Raji (cell line): Measurements from ENCODE around the gene ARL13A.

Experiments used
- POLR2A ChIP-seq: IDR thresholded peaks from 2 replicates; pipeline ENCODE4 v1.6.1; 2011; ENCODE audit warnings: low read depth, low read length, control low read depth; ENCODE audit not compliant: insufficient read depth

The ARL13A gene

DNA sequence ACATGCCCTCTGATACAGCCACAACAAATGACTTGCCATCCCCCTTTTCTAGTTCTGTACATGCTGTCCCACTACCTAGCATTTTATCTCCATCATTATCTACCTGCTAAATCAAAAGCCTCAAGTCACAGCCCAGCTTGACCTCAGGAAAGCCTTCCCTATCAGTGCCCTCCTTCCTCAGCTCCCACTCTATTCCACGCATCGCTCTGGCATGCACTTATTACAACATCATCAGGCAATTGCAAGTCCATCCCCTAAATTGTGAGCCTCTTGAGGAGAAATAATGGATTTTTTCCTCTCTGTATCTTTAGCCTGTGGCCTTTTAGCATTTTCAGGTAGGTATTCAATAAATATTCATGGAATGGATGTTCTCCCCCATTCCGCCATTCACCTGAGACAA, 5.7 kb downstream of the ARL13A start:
- TF ChIP-seq POLR2A = no peak

DNA sequence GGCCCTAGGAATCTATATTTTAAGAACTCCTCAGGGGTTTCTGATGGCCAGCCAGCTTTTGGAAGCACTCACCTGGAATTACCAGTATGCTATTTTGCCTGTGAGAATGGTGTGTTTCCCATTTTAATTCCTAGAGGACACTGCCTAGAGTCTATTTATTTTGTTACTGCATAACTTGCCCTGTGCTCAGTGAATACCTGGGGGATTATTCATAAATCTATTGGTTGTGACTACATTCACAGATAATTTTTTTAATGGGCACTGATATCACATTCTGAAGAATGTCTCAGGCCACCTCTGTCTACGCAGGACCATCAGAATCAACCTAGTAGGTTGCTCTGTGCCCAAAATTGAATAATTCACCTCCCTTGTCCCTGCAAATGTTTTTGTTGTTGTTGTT, 6.7 kb downstream of the ARL13A start:
- TF ChIP-seq POLR2A = no peak

DNA sequence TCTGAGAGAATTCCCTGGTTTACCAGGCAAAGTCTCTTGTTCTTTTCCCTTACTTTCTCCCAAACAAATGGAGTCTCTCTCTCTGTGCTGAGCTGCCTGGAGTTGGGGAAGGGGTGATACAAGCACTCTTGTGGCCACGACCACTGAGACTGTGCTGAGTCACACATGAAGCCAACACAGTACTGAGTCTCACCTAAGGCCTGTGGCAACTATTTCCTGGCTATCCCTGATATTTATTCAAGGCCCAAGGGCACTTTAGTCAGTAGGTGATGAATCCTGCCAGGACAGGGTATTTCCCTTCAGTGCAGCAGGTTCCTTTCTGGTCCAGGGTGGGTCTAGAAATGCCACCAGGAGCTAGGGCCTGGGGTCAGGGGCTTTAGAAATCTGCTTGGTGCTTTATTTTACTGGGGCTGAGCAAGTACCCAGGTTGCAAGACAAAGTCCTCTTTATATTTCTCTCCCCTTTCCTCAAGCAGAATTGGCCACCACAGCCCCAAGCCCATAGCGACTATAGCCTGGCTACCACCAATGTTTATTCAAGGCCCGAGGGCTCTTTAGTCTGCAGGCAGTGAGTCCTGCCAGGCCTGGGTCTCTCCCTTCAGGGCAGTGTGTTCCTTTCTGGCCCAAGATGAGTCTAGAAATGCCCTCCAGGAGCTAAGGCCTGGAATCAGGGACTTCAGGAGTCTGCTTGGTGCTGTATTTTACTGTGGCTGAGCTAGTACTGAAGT, 10.5 kb downstream of the ARL13A start:
- no peak for TF ChIP-seq POLR2A

DNA sequence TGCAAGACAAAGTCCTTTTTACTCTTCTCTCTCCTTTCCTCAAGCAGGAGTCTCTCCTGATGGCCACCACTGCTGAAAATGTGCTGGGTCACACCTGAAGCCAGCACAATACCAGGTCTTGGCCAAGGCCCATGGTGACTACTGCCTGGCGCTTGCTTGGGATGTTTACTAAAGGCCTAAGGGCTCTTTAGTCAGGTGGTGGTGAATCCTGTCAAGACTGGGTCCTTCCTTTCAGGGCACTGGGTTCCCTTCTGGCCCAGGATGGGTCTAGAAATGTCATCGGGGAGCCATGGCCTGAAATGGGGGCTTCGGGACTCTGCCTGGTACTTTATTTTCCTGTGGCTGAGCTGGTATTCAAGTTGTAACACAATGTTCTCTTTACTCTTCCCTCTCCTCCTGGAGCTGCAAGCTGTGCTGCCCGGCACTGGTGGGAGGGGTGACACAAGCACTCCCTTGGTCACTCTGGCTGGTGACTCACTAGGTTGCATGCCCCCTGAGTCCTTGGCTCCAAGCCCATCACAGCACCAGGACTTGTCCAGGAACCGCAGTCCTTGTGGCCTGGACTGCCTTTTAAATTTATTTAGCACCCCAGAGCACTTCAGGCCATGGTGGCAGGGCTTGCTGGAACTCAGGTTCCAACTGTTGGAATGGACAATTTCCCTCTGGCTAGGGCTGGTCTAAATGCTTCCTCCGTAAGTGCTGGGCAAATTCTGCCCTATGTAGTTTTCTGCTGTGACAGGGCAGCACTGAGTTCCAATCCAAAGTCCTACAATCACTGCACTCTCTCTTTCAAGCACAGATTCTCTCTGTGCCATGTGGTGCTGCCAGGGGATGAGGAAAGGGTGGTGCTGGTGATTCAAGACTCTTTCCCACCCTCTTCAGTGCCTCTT, 11.3 kb downstream of the ARL13A start:
- no peak for TF ChIP-seq POLR2A

DNA sequence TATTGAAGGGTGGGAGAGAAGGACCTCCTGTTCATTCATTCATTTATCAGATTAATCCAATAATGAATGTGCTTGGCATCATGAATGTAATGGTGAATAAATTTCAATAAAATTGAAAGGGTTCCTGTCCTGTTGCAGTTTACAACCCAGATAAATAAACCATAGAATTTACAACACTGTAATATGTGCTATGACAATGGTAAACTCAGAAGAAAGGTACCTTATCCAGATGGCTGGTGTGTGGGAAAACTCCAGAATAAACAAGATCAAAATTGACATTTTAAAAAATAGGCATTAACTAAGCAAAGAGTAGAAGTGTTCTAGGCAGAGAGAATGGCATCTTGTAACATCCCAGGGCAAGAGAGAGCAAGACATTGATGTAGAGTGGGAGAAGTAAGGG, 15.3 kb downstream of the ARL13A start:
- TF ChIP-seq POLR2A = no peak

DNA sequence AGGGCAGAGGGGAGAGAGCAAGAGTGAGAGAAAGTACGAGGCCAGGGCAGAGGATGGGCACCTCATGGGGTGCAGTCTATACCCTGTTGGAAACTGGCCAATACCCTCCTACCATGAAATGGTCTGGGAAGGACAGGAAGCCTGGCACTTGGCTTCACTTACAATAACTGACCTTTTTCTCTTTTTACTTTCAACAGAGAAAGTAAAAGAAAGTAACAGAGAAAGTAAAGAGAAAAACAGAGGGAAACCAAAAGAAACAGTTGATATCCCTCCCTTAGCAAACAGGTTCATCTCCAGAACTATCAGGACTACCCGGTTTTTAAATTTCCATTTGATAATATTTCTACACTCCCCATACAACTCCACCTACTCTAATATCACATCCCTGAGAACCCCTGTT, 20.6 kb downstream of the ARL13A start:
- no peak for TF ChIP-seq POLR2A

DNA sequence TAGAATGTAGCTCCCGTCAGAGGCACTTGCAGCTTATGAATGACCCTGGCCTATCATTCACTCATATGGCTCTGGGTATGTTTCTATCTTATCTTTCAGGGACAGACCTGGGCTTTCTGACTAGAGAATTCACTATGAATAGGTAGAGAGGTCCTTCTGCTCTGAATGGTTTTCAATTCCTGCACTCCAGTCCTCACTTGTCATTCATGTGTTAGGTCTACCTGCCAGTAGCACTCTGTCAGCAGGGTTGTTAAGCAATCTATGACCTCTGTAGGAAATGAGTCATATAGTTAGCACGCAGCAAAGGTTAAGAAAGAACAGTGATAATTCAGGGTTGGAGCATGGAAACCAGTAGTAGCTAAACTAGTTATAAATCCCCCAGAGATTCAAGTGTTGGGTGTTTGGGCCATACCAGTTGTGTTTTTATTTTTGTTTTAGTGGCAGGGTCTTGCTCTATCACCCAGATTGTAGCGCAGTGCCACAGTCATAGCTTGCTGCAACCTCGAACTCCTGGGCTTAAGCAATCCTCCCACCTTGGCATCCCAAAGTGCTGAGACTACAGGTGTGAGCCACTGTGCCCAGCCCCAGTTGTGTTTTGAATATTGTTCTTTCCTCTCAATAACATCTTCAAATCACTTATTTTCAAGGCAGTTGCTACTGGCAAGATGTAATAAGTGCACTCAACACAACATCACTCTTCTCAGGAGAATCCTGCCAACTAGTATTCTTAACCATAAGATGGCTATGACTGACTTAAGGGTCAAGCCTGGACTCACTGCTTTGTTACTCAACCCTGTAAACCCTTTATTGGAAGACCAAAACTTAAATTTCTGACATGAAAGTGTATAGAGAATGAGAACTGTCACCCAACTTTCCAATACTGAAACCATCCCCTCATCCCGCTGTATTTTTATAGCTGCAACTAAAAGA, 25.1 kb downstream of the ARL13A start:
- TF ChIP-seq POLR2A = no peak

DNA sequence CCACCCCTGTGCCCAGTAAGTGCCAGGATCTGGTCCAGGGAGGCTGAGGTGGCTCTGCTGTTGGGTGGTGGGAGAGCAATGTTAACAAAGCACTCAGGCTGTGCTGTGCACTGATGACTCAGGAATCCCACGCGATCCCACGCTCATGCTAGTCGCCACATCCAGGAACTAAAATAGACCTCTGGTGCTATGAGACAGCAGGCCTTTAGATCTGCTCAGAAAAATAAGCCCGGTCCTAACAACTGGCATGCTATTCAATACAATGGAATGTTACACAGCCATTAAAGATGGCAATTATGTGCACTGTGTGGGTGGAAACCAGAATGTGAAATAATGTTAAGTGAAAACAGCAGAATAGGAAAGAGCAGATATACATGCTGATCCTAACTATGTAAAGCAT, 26.0 kb downstream of the ARL13A start:
- no peak for TF ChIP-seq POLR2A

DNA sequence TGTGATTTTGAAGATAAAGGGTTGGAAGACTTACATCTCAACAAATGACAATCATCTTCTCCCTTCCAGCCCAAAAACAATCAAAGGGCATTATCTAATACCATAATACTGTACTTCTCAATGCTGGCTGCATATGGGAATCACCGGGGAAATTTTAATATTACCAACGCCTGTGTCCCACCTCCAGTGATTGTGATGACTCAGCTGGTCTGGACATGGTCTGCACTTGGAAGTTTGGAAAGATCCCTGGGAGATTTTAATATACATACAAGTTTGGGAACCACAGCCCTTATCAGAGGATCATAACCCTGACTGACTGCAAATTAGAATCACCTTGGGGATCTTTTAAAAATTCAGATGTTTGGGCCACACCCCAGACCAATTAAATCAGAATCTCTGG, 29.9 kb downstream of the ARL13A start:
- no peak for TF ChIP-seq POLR2A

DNA sequence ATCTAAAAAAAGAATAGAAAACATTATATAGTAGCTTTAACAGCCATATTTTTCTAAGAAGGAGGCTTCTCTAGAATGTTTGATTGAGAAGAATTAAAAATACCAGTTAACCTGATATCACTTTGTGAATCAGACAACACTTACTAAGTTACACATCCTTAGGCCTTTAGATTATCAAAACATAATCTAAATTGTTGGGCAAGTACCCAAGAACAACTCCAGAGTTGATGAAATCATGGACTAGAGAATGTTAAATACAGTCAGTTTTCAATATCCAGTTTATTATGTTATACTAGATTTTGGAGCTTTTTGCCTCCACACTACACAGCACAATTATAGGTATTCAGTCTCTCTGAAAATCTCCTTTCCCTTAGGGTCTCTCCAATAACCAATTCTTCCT, 39.6 kb downstream of the ARL13A start:
- no peak for TF ChIP-seq POLR2A

DNA sequence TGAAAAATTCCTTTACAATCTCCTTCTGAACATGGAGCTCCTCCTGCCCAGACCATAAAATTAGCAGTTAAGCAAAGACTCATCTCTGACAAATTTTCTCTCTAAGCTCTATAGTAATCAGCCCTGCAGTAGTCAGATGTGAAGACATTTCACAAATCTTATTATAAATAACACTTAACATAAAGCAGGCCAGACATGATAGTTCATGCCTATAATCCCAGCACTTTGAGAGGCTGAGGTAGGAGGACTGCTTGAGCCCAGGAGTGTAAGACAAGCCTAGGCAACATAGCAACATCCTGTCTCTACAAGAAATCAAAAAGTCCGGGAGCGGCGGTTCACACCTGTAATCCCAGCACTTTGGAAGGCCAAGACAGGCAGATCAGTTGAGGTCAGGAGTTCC, 52.5 kb downstream of the ARL13A start:
- TF ChIP-seq POLR2A = no peak

DNA sequence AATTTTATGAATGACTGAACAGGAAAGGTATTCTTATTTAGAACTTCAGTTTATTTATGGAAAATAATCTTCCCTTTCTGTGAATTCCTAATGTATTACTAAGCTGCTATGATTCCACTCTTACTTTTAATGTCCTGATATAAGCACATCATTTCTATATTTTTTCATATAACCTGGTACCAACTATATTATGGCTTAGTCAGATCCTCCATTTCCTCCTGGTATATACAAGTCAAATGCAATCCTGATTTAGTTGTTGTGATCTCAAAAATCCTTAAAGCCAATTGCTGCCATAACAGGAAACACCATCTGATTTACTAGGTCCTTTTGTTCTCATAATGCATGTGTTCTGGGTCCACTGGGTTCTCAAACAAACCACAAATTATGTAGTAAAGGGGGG, 55.6 kb downstream of the ARL13A start:
- TF ChIP-seq POLR2A = no peak

DNA sequence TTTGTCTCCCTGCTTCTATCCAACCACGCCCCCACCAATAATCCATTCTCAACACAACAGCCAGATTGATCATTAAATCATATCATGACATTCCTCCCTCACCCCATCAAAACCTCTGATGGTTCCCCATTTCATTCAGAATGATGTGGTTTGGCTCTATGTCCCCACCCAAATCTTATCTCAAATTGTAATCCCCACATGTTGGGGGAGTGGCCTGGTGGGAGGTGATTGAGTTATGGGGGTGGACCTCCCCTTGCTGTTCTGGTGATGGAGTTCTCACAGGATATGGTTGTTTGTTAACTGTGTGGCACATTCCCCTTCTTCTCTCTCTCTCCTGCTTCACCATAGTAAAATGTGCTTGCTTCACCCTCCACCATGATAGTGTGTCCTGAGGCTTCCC, 59.1 kb downstream of the ARL13A start:
- TF ChIP-seq POLR2A = no peak

DNA sequence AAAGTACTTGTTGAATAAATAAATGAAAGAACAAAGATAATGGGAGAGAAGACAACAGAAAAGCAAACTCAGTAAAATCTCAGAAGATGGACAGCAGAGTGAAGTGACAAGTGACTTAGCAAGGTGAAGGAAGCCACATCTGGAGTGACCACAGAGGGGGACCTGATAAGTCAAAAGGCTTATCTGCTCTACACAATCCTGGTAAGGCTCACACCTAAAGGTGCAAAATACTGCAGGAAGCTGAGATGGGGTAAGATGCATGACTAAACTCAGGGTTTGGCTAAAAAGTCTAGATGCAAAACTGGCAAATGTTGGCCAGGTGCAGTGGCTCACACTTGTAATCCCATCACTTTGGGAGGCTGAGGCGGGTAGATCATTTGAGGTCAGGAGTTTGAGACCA, 60.2 kb downstream of the ARL13A start:
- no peak for TF ChIP-seq POLR2A

DNA sequence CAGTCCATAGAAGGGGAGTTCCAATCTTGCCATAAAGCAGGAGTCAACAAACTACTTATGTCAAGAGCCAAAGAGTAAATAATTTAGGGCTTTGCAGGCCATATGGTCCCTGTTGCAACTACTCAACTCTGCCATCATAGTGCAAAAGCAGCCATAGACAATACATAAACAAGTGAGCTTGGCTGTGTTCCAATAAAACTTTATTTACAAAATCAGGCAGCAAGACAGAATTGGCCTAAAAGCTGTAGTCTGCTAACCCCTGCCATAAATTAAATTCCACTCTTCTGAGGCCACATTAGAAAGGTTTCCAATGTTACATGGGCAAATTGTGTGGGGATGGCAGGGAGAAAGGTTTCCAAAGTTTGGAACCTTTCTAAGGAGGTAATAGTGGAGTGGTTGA, 67.7 kb downstream of the ARL13A start:
- TF ChIP-seq POLR2A = no peak
